OCI-LY7 (cell line): ENCODE data around the gene HUNK.

Experiments used
- CTCF ChIP-seq: fragments of 200-600 bp; sonication (generic); conservative IDR thresholded peaks from 2 replicates; pipeline ENCODE4 v1.5.1; 2014; ENCODE audit warnings: mild to moderate bottlenecking, antibody characterized with exemption, low read length, moderate library complexity, mixed read lengths
- EZH2phosphoT487 ChIP-seq: fragments of 200-600 bp; sonication (generic); IDR thresholded peaks from 2 replicates; pipeline ENCODE4 v1.6.1; 2018; ENCODE audit warnings: low read depth, borderline replicate concordance, mild to moderate bottlenecking, mixed run types, antibody characterized with exemption, low read length, moderate library complexity, mixed read lengths

GRCh38 chr21:32048353-32048752 is 175.5 kb downstream of the HUNK start:
- TF ChIP-seq CTCF (no peak), EZH2phosphoT487 (no peak)
